HL-60 (cell line): ENCODE measurements around the gene USP17L17.
"Not testable (repeated sequence)": the region's sequence is repeated elsewhere in the genome, so short reads cannot be mapped to it uniquely, and the experiment has no call there.

Source experiments
- DNase-seq, 2 experiments: peaks; one replicate each; pipeline ENCODE4 v3.0.0-alpha.2; 2010 to 2020; ENCODE audit warnings: low read depth in 1 of 2, low spot score in 1 of 2
- H3K27ac ChIP-seq: fragments of 250-450 bp; sonication (Bioruptor Pico); replicated peaks from 2 replicates; pipeline ENCODE4 v1.5.1; 2020; ENCODE audit warnings: mild to moderate bottlenecking, moderate library complexity
- H3K27me3 ChIP-seq: fragments of 250-450 bp; sonication (Bioruptor Pico); 2 replicates; pipeline ENCODE4 v1.5.1; 2021; ENCODE audit warnings: mild to moderate bottlenecking, moderate library complexity; ENCODE audit not compliant: insufficient read depth, poor library complexity, severe bottlenecking
- H3K4me3 ChIP-seq: replicated peaks from 2 replicates; pipeline ENCODE4 v1.5.1; 2011; ENCODE audit warnings: mild to moderate bottlenecking, control low read depth, low read length; ENCODE audit not compliant: insufficient read depth
- long read RNA-seq: library from polyadenylated mRNA; unstranded; transcript quantifications from one replicate; pipeline ENCODE4 v2.0.0, GENCODE V29; 2020

The USP17L17 gene
- long read RNA-seq: 0 reads

- not testable (repeated sequence) for H3K27me3 ChIP-seq, H3K27ac ChIP-seq, H3K4me3 ChIP-seq, DNase-seq
These were observed at the start of gene USP17L17 for GRCh38 chr4:9243579-9243978. Gene USP17L17, plus strand, starts transcription at chr4:9243879. Its CDS starts 0 bp downstream, at chr4:9243879.

- not testable (repeated sequence) for H3K27me3 ChIP-seq, H3K27ac ChIP-seq, DNase-seq, H3K4me3 ChIP-seq
These were observed 33.3 kb upstream of the USP17L17 start, which contains the start of gene USP17L10 for GRCh38 chr4:9210357-9210756. Gene USP17L10, plus strand, starts transcription at chr4:9210657. Its CDS starts 0 bp downstream, at chr4:9210657.

- not testable (repeated sequence) for H3K27me3 ChIP-seq, H3K27ac ChIP-seq, H3K4me3 ChIP-seq
- peak in 1 of 2 experiments; percentile 0 for DNase-seq
These were observed 29.0 kb upstream of the USP17L17 start for GRCh38 chr4:9214701-9215100.

GRCh38 chr4:9215105-9215504 lies 28.6 kb upstream of the USP17L17 start, which contains the start of gene USP17L11:
Gene USP17L11, plus strand, starts transcription at chr4:9215405. Its CDS starts 0 bp downstream, at chr4:9215405.
- DNase-seq, H3K27ac ChIP-seq, H3K27me3 ChIP-seq, H3K4me3 ChIP-seq: not testable (repeated sequence)

GRCh38 chr4:9219852-9220251 lies 23.8 kb upstream of the USP17L17 start, which contains the start of gene USP17L12:
Gene USP17L12, plus strand, starts transcription at chr4:9220152. Its CDS starts 0 bp downstream, at chr4:9220152.
- H3K27ac ChIP-seq, H3K27me3 ChIP-seq, H3K4me3 ChIP-seq, DNase-seq: not testable (repeated sequence)

GRCh38 chr4:9224596-9224995 lies 19.1 kb upstream of the USP17L17 start, which contains the start of gene USP17L13:
Gene USP17L13, plus strand, starts transcription at chr4:9224896. Its CDS starts 0 bp downstream, at chr4:9224896.
- not testable (repeated sequence) for H3K27me3 ChIP-seq, H3K4me3 ChIP-seq, H3K27ac ChIP-seq, DNase-seq

GRCh38 chr4:9230249-9230648 lies 13.4 kb upstream of the USP17L17 start:
- H3K27me3 ChIP-seq, H3K4me3 ChIP-seq, H3K27ac ChIP-seq: not testable (repeated sequence)
- peak in 1 of 2 experiments; percentile 0 for DNase-seq

GRCh38 chr4:9234085-9234484 lies 9.6 kb upstream of the USP17L17 start, which contains the start of gene USP17L15:
Gene USP17L15, plus strand, starts transcription at chr4:9234385. Its CDS starts 0 bp downstream, at chr4:9234385.
- not testable (repeated sequence) for H3K27ac ChIP-seq, H3K4me3 ChIP-seq, H3K27me3 ChIP-seq, DNase-seq

- peak in 1 of 2 experiments; percentile 0 for DNase-seq
- not testable (repeated sequence) for H3K27me3 ChIP-seq, H3K4me3 ChIP-seq, H3K27ac ChIP-seq
These were observed 5.2 kb upstream of the USP17L17 start for GRCh38 chr4:9238461-9238860.

GRCh38 chr4:9247953-9248680 lies 4.4 kb downstream of the USP17L17 start, which contains the start of gene USP17L18:
Gene USP17L18, plus strand, starts transcription at chr4:9248630. Its CDS starts 0 bp downstream, at chr4:9248630.
- peak in 1 of 2 experiments; percentile 0 for DNase-seq
- not testable (repeated sequence) for H3K27ac ChIP-seq, H3K27me3 ChIP-seq, H3K4me3 ChIP-seq

- H3K27me3 ChIP-seq, H3K4me3 ChIP-seq, DNase-seq, H3K27ac ChIP-seq: not testable (repeated sequence)
These were observed 9.4 kb downstream of the USP17L17 start, which contains the start of gene USP17L19 for GRCh38 chr4:9253078-9253477. Gene USP17L19, plus strand, starts transcription at chr4:9253378. Its CDS starts 0 bp downstream, at chr4:9253378.

GRCh38 chr4:9257824-9258223 lies 14.1 kb downstream of the USP17L17 start, which contains the start of gene USP17L20:
Gene USP17L20, plus strand, starts transcription at chr4:9258124. Its CDS starts 0 bp downstream, at chr4:9258124.
- H3K4me3 ChIP-seq, H3K27ac ChIP-seq, DNase-seq, H3K27me3 ChIP-seq: not testable (repeated sequence)

GRCh38 chr4:9262572-9262971 lies 18.9 kb downstream of the USP17L17 start, which contains the start of gene USP17L21:
Gene USP17L21, plus strand, starts transcription at chr4:9262872. Its CDS starts 0 bp downstream, at chr4:9262872.
- not testable (repeated sequence) for DNase-seq, H3K27me3 ChIP-seq, H3K27ac ChIP-seq, H3K4me3 ChIP-seq

GRCh38 chr4:9267319-9267718 lies 23.6 kb downstream of the USP17L17 start, which contains the start of gene USP17L22:
Gene USP17L22, plus strand, starts transcription at chr4:9267619. Its CDS starts 0 bp downstream, at chr4:9267619.
- H3K27ac ChIP-seq, H3K27me3 ChIP-seq, H3K4me3 ChIP-seq, DNase-seq: not testable (repeated sequence)
